Measurements from ENCODE around the gene MTOR.

Gene MTOR

DNA sequence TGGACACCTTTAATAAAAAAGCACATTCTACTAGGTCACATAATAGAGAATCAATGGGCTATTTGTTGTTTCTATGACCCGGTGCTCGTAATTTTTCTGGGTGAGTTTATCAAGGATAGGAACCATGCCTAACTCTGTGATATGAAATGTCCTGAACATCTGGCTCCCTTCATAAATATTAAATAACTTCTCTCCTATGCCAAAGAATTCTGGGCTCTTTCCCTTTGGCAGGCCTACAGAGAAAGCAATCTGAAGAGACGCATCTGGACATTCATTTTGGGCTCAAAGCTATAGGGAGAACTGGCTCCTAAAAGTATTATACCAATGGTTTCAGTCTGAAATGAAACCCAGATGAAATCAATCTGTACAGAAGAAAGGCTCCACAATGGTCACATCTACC is 112.0 kb downstream of the MTOR start:
- DNase-seq (ENCODE audit: low spot score) = no peak

DNA sequence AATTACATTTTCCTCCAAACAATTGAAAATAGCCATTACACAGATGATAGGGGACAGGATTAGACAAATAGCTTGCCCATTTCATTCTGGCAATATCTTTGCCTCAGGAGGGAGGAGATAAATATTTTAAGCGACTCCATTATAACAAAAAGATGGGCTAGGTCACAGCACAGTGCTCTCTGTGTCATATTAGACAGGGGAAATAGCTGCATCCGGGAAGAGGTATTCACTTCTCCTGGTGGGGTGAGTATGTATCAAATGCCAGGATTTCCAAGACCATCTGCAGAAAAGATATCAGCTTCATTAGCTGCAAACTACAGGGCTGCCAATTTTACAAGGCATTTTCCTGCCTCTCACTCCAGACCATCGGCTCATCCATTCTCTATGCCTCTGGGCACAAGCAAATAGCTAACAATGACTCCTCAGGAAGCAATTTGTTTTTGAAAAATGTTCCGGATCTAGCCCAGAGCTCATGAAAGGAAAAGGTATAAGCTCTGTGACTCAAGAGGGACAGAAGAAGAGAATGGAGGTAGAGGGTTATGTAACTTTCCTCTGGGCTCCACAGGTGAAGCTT is 115.1 kb downstream of the MTOR start:
- no peak for DNase-seq (ENCODE audit: low spot score)

DNA sequence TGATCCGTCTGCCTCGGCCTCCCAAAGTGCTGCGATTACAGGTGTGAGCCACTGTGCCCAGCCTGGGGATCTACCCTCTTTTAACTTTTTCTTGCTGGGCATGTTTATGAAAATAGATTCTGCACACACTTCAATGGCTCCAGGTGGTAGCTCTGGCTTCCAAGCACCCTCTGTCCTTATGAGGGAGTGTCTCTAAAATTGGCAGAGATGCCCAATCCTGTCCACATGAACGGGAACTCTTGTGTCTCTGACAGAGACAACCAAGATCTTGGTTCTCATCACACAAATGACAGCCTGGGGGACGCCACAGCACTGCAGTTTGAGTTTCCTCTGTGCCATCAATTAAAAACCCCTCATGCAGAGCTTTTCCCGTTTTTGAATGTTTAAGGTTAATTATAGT is 116.6 kb downstream of the MTOR start:
- no peak for DNase-seq (ENCODE audit: low spot score)

DNA sequence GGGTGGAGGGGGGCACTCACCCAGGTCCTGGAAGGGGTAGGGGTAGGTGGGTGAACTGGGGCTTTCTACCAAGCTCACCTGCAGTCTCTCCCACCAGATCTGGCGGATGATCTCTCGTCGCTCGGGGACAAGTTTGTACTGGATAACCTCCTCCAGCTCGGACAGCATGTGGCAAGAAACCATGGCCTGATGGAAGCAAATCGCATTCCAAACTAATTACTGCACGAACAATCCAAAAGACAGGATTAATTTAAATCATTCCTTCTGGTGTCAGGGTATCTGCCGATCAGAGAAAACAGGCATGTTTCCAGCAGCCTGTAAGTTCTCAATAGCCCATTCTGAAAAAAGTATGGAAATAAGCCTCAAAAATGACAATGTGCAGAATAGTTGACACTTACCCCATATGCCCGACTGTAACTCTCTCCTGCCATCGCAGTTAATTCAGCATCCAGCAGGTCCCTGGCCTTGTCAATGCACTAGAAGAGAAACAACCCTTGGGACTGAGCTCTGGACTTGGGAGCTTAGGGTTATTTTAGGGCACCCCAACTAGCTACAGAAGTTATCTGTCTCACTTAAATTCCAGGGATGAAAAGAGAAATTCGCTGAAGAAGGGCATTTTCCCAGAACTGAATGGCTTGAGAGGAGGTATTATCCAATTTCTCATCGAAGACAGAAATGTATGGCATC is 117.6 kb downstream of the MTOR start:
- no peak for DNase-seq (ENCODE audit: low spot score)

DNA sequence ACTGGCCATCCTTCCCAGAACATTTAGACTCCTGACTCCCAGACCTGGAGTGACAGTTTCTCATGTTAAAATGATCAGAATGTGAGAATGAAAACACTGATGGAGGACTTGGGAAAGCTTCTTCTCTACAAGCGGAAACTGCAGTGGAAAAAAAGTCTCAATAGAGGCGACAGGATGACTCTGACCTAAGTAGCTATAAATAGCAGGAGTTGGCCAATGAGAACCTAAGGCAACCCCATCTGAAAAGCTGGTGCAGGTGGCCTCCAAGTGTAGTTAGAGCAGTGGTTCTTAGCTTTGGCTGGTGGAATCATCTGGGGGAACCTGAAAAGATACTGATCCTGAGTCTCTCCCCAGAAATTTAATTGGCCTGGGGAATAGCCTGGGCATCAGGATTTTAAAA is 118.4 kb downstream of the MTOR start:
- DNase-seq (ENCODE audit: low spot score) = no peak

DNA sequence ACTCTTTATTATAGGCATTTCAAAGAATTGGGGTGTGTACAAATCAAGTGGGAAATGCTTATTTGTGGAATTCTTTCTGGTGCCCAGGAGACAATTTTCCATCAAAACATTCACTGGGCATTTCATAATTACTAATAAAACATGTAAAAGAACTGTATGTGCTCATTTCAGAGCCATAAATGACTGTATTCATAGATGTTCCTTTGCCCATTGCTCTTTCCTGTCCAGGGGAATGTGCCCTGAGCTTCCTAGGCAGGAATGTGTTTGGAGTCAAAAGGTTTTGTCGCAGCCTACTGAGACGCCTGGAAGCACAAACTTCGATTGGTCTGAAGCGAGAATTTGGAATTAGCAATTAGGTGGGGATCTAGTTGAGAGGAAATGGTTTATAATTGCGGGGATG is 119.0 kb downstream of the MTOR start:
- DNase-seq (ENCODE audit: low spot score) = no peak

DNA sequence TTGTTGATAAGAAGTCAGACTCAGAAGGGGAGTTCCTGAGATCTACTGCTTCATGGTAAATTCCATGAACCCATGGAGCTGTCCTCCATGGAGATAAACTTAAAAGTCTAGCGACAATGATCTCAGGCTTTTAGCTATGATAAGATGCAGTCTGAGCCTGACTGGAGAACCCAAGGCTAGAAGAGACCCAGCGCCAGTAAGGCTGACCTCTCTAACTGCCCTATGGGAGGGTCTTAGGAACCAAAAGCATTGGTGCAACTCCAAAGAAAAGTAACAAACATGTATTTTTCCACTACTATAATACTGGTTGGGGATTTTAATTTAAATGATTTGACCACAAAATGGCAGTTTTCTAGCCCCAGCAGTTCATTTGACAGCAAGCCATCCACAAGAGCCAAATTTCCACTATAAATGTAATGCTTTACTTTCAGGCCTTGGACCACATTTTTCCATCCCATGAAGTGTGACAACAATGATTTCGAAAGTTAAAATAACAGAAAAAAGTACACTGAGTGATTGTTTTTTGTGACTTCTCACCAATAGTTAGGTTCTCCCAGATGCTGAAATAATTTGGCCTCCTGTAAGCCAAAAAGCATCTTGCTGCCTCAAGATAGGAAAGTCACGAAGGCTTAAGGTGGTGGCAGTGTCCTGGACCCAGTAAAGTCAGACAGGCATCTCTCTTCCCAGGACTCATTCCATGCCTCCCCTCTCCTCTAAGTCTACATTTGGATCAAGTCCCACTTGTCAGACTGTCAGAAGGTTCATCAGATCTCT is 119.5 kb downstream of the MTOR start:
- no peak for DNase-seq (ENCODE audit: low spot score)

DNA sequence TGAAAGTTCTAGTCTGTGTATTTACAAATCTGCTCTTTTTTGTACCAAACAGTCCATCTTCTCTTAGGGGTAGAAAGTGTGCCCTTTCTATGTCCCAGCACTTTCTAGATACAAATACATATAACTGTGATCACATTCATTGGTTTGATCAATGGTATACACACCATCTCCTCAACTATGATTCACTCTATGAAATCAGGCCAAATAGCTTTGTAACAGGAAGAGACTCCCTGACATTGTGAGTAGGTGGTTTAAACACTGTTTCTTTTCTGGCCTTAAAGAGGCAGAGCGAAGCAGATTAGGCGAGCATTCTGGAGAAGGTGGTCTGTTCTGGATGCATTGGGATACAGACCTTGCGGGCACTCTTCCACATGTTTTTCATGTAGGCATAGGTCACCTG is 123.4 kb downstream of the MTOR start:
- DNase-seq (ENCODE audit: low spot score) = no peak

DNA sequence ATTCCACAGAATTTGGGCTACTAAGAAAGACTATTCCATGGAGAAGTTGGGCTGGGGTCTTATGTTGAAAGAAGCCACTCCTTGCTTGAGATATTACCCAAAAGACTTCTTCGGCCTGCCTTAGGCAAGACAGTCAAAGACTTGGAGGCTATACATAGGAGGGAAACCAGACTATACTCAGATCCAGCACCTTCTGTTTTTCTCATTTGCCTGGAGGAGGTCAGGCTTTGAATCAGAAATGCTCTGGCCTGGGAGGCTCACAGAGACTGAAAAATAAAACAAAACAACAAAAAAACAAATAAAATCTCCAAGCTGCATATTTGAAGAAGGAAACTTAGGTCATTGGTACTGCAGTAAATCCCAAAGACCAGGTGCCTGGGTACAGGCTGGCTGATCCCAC is 124.3 kb downstream of the MTOR start:
- no peak for DNase-seq (ENCODE audit: low spot score)

DNA sequence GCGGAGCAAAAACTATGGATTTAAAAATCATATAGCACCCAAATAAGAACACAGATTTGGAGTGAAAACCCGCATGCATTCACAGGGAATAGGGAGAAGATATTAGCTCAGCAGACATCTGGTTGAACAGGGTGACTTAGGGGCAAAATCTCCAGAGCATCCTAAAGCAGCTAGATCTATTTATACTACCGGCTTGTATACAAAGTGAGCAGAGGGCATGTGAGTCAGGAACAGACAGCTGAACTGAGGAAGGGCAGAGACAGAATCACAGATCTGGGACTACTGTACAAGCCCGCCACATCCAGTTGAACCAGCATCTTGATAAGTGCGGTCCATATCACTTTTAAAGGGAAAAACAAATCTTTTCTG is 127.5 kb downstream of the MTOR start:
- no peak for DNase-seq (ENCODE audit: low spot score)

DNA sequence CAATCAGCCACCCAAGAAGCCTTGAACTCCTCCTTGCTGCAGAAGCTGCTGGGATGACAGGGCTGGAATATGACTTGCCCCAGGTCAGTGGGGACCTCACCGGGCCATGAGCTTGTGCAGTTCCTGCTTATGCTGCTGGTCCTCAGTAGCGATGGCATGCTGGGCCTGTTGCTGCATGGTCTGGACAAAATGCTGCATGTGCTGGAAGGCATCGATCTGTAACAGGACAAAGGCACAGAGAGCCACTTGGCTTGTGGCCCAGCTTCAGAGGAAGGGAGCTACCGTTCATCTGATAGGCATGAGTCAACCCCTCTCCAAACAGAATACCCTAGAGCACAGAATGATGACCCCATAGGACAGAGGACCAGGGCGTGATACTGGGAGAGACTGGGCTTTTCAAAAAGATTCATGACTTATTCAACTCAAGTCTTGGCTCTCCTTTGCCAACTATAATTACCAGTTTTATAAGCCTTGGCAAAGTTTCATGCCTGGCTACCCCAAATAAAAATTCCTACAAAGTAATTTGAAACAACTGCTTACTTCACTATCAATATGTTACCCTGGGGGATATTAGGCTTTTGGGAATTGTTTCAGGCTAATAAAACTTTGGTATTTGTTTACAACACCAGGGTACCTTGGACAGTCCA is 128.0 kb downstream of the MTOR start:
- DNase-seq (ENCODE audit: low spot score) = peak; percentile 63

DNA sequence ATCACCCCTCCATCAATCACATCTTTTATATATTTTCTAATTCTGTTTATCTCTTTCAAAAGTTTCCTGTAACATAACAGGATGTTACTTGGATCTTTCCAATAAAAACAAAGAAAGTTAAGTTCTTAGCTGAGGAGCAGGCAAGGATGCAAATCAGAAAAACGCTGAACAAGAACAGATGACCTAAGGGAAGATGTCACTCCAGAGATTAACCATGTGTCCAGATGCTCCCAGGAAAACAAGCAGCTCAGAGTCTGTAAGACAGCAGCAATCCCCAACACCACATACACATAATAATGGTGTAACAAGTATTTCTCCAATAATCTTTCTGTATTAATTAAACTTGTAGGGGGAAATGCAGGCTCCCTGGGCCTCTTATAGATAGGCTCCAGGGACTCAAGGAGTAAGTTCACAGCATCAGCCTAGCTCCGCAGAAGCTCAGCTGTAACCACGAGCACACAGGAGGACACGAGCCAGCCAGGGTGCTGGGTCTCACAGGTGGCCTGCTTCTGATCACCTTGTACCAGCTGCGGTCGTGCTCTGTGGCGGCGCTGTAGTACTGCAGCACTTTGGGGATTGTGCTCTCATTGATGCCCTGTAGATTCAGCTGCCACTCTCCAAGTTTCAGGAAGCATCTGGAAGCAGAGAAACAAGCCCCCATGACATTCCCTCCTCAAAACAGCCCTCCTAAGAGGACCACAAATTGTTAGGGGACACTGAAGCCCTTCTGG is 129.6 kb downstream of the MTOR start:
- no peak for DNase-seq (ENCODE audit: low spot score)

DNA sequence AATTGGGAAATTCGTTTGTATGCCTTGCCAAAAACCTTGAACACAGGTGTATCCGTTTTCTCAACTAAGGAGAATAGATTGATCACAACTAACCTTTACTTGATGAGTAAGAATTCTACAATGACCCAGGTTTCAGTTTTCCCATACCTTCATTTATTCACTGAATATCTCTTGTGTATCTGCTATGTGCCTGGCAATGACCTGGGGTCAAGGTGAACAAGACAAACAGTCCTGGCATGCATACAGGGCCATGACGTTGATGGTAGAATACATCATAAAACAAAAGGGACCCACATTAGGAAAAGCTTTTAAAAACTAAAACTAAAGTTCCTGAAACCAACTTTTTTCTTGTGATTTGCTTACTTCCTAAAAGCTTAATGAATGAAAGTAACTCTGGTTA is 130.5 kb downstream of the MTOR start:
- no peak for DNase-seq (ENCODE audit: low spot score)

DNA sequence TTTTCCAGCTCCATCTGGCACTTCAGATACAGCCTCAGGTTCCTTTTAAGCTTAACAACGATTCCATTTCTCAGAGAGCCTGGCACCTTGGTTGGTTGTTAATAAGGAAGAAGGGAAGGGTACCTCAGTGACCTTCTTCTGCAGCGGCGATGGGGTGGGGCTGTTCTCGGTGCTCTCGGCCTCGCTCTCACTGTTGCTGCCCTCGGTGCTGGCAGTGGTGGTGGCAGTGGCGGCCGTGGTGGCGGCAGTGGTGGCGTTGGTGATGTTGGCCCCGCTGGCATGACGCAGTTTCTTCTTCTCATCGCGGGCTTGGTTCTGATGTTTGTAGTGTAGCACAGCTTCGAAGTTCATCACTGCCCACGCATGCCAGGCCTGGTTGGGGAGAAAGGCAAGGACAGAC is 131.9 kb downstream of the MTOR start:
- no peak for DNase-seq (ENCODE audit: low spot score)

DNA sequence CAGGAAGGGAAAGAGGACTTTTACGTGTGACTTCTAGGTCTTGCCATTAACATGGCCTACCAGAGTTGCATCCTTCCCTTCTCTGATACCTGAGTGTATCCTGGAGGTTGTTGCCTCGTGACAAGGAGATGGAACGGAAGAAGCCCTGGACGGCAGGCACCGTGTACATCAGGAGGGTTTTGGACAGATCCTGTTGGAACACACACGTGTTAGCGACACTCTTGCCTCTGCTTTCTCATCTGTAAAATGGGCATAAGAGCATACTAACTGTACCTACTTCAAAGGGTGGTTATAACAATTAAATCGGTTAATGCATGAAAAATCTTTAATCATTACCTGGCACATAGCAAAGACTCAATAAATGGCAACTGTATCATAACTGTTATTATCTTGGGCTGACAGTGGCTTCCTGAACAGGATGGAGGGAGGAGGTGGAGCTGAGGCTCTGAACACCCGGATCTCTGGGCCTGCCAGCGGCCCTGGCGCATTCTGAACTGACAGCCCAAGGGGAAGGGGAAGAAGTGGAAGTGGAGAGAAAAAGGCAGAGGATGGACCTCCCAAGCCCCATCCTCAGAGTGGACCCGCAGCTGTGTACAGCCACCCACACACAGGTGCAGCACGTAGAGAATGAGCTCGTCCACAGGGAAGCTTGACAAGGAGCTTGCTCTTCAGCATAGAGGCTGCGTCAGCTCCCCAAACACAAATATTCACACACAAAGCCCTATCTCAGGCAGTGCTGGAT is 132.5 kb downstream of the MTOR start:
- DNase-seq (ENCODE audit: low spot score) = no peak

DNA sequence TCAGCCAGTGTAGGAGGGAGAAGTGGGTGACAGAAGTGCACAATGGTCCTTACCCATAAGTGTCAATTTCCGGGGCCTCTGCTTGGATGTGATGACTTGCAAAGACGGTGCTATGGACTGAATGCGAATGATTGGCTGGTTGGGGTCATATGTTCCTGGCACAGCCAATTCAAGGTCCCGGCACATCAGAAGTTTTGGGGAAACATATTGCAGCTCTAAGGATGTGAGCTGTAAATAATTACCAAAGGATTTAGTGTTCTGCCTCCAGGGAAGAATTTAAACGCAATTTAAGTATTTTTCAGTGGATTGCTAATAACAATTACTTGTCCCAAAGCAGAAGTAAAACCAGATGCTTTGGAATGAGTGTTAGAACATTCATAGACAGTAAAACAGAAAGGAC is 135.8 kb downstream of the MTOR start:
- DNase-seq (ENCODE audit: low spot score) = no peak

DNA sequence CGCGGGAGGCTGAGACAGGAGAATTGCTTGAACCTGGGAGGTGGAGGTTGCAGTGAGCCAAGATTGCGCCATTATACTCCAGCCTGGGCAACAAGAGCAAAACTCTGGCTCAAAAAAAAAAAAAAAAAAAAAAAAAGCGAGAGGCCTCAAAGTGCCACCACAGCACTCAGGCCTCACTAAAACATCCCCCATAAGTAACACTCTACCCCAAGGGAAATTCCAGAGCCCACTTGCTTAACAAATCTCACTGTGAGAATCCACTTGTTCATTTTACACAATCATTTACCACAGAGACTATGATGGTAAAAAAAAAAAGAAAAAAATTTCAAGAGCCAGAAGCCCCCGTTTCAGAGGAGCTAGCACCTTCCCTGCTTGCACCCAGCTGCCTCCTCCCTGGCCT is 136.4 kb downstream of the MTOR start:
- no peak for DNase-seq (ENCODE audit: low spot score)

DNA sequence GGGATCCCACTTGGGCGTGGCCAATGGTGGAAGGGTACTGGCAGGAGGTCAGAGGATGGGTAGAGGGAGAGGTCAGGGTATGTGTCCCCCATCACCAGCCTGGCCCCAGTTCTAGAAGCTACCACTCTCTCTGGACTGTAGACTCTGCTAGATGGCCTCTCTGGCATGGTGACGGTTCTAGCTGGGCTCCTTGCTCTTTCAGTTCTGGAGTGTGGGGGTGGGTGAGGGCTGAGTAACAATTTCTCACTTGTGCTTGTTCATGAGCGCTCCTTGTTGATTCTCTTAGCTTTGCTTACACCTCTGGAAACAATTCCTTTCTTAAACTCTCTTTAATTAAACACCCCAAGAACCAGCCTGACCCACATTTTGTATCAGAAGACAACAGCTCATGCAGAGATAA is 137.4 kb downstream of the MTOR start:
- no peak for DNase-seq (ENCODE audit: low spot score)

DNA sequence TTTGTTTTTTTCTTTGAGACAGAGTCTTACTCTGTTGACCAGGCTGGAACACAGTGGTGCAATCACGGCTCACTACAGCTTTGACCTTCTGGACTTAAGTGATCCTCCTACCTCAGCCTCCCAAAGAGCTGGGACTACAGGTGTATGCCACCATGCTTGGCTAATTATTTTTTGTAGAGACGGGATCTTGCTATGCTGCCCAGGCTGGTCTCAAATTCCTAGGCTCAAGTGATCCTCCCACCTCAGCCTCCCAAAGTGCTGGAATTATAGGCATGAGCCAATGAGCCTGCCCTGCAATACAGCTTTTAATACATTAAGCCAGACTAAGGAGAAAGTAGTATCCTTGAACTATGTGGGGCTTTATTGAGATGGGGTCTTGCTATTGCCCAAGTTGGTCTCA is 146.0 kb downstream of the MTOR start:
- no peak for DNase-seq (ENCODE audit: low spot score)

DNA sequence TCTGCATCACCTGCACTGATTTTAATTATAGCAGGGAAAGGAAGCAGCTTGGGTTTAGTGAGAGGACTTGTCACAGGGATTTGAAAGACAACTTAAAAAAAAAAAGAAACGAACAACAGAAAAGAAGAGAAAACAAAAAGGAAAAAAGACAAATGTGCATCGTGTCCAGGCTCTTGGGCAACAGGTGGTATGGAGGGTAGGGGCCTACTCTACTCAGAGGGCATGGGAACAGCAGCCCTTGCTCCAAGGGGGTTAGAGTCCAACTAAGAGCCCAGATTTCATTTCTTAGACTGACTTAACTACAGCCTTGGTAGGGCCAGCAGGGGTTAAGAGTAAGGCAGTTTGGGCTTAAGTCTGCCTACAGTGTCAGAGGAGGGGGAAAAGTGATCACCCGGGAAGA is 147.4 kb downstream of the MTOR start:
- no peak for DNase-seq (ENCODE audit: low spot score)

DNA sequence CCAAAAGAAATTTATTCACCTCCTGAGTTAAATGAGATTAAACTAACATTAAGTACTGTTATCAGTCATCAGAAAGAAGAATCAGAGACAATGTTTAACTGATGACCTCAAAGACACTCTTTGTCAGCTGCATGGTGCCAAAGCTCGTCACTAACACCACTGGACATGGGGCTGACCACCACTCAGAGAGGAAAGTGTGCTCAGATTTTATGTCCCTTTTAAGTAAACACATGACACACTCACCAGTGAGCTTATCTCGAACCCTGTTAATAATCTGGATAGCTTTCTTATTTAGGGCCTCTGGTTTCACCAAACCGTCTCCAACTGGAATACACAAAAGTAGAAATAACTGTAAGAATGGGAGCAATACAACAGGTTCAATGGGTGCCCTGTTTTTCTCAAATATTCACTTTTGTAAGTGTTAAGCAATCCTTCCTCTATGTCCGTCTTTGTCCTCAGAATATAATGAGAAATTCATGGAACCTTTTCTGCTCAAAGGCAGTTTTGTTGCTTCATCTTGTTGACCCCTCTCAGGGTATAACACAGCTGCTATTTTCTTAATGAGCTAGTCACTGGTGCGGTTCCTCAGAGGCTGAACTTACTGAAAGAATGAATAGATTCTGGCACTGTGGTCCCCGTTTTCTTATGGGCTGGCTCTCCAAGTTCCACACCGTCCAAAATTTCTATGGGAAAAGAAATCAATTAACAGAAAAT is 153.1 kb downstream of the MTOR start:
- DNase-seq (ENCODE audit: low spot score) = no peak
